ENCODE data around the gene ABHD2.
A peak's percentile ranks its signal among the peaks of the same experiment; 100 is the strongest.
"Not testable (repeated sequence)": the region's sequence is repeated elsewhere in the genome, so short reads cannot be mapped to it uniquely, and the experiment has no call there.

ABHD2 gene

DNA sequence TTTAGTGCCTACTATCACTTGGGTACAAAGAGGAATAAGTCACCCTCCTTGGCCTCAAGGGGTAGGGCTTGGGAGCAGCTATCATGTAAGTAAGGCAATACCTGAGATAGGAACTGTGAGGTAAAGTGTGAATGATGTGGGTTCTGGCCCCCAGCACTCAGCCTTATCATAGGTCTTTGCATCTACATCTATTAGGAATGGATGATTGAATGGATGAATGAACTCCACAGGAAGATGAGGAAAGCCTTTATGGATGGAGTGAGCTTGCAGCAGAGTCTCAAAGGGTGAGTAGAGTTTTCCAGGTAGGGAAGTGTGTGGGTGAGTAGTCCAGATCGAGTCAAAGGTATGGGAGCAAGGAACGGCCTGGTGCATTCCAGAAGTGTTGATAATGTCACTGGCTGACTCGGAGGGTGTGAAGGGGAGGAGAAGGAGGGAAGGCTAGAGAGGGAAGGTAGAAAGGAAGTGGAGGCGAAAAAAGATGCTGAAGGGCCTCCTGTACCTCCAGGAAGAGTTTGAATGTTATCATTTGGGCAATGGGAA lies 13.1 kb upstream of the ABHD2 start:
- DNase-seq = no peak

DNA sequence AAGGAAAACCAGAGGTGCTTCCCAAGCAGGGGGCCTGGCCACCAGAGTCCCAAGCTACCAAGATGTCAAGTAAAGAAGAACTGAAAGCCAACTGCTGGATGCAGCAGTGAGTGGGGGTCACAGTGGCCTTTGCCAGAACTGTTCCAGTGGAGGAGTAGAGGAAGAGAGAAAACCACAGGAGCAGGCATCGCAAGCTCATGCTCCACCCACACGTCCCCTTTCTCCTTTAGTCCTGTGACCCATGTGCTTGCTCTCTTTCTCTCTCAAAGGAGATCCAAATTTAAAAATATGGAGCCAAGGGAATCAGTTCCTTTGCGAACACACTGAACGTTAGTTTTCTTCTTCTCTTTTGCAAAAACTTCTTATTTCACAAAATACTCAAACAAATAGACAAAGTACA lies 12.4 kb upstream of the ABHD2 start:
- DNase-seq = peak; percentile 56

DNA sequence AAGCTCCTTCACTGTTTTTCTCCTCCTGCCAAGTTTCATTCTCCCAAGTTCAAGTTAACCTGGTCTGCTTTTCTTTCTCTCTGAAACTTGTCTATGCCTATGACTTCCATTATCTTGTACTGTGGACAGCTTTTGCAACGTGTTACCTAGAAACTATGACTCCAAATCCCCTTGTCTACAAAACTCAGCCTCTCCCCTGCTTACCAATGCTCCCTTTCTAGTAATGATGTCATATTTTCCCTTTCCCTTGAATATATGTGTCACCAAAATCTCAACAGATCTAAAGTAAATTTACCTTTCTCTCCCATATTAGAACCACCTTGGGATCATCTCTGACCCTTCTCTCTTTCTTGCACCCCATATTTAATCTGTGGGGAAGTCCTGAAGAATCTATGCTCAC lies 10.5 kb upstream of the ABHD2 start:
- DNase-seq = peak; percentile 19

DNA sequence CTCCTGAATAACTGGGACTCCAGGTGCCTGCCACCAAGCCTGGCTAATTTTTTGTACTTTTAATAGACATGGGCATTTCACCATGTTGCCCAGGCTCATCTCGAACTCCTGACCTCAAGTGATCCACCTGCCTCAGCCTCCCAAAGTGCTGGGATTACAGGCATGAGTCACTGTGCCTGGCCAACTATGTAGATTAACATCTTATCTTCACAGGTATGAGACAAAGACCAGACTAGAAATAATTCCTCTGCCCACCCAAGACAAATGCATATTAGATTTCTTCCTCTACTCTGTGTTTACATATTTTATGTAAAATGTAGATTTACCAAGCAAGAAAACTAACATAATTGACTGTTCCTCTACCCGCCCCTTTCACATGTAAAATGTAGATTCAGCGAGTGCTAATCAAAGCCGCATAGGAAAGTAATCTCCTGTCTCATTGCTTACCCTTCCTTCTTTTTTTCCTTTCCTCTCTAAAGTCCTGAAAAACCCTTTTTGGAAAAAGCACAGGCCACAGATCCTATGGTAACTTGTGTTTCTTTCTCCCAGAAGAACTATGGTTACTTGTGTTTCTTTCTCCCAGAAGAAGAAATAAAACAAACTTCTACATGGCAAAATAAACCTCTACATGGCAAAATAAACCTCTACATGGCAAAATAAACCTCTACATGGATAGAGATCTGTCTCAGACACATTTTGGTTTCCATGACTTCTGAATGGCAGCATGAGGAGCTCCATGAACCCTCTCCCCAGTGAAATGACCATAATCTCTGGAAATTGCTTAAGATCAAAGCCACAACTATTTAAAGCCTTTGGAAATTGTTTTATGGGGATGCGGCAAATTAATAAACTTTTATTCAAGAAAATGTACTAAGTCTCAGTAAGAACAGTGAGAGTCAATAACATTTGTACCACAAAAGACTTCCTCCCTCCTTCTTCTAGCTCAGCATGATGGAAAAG lies 9.1 kb upstream of the ABHD2 start:
- DNase-seq = peak; percentile 30

DNA sequence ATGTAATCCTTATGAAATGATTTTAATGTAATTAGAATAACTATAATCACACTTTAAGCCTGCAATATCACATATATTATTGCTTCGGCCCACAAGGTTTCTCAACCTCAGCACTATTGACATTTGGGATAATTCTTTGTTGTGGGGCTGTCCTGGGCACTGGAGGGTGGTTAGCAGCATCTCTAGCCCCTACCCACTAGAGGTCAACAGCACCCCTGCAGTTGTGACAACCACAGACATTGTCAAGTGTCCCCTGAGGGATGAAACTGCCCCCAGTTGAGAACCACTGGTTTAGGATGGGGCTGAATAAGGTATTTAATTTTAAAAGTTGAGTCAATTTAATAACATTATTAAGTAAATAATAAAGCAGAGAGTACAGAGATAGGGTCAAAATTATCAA lies 6.4 kb upstream of the ABHD2 start:
- peak; percentile 5 for DNase-seq

DNA sequence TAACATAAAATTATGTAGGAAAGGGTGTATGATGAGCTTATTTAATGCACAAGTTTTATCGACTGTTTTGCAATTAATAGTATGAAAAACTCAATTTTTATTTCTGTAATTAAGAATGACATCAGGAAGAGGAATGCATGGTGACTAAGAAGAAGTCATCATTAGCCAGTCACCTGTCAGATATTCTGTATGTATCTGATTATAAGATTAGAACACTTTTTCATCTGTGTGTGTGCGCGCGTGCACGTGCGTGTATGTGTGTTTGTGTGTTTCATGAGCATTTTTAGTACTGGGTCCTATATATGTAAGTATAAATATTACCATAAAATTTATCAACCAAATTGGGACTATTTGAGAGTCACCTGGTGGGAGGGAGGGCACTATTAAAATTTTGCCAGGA lies 5.0 kb upstream of the ABHD2 start:
- DNase-seq = no peak

DNA sequence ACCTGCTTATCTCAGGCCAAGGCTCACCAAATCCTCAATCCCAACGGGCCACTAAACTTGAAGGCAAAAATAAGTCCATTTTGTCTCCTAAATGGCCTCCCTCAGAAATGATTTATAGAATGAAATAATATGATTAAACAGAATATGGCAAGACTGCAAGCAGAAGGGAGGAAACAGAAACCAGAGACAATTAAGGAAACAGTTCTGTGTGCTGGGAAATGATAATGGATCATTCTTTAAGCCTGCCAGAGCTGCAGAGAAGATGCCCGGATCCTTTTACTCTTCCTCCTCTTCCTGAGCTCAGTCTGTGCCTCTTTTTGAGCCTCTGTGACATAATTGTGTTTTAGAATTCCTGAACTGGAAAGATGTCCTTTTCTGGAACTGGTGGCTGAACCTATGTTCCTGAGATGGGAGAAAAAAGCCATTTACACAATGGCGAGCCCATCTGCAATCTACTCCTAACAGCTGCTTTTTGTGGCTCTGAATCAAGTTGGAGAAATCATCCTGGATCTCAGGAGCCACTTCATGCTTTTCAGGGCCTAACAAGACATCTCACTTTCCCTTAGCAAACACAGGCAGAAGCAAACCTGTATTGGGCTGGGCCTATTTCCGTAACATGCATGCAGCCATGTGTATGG lies 2.8 kb upstream of the ABHD2 start:
- DNase-seq = peak; percentile 45

DNA sequence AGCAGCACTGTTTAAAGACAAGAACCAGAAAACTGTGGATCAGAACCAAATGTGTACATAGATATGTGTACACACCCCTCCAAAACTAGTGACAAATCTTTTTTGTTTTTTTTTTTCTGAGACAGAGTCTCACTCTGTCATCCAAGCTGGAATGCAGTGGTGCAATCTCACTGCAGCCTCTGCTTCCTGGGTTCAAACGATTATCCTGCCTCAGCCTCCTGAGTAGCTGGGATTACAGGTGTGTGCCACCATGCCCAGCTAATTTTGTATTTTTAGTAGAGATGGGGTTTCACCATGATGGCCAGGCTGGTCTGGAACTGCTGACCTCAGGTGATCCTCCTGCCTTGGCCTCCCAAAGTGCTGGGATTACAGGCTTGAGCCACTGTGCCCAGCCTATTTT lies 2.3 kb upstream of the ABHD2 start:
- DNase-seq = not testable (repeated sequence)

DNA sequence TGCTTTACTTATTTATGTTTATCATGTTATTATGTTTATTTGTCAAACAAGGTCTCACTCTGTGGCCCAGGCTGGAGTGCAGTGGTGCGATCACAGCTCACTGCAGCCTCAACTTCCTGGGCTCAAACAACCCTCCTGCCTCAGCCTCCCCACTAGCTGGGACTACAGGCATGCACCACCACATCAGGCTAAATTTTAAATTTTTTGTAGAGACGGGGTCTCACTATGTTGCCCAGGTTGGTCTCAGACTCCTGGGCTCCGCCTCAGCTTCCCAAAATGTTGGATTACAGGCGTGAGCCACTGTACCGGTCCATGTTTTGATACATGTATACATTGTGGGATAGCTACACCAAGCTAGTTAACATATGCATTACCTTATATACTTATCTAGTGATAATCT lies 1.9 kb upstream of the ABHD2 start:
- DNase-seq = not testable (repeated sequence)

DNA sequence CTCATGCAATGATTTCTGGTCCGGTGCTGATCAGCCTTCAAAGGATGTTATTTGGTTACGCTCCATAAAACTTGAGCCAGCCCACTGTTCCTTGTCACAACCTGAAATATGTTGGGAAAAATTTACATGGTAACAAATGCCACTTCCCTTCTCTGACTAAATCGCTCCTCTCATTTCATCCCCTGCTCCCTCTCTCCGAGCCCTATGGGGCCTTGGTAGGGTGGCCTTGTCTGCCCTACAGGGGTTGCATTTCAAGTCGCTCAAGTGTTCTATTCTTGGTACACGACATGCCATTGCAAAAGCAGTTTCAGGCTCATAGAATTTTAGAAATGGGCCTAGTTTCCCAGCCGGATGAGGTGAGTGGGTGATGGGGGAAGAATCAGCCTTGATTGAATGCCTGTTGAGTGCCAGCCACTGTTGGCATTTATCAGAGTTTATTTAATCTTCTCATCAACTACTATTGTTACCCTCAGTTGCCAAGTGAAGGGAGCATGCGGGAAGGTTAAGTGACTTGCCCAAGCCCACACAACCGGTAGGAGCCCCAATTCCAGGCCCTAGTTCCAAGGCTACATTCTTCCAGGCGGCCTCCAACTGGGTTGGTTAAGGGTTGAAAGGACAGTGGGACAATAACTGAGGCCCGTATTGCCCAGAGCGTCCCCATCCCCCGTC lies 961 bp upstream of the ABHD2 start:
- no peak for DNase-seq

DNA sequence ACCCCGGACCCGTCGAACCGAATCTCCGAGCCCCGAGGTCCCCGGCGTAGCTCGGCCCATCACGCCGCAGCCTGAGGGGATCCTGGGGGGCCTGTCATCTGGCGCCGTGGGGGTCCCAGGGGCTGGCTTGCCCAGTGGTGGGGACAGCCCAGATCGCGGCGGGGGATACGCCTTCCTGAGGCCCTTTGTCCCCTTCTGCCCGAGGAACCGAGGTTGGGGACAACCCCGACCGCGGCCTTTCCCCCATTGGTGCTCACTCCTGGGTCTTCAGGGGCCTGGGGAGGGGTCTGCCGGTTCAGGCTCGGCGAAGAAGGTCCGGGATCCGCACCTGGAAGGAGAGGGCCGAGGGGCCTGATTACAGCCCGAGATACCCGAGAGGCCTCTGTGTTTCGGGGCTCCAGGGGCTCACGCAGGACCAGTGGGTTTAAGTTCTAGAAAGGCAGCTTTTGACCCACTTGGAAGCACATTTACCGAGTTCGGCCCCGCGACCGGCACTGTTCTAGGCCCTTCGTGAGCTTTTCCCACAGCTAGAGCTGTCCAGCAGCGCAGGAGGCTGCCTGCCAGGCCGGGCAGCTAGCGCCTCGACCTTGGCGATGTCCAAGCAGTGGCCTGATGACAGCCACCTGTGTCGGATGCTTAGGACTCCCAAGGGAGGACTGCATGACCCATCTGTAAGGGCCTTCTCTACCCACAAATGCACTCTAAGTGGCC lies 504 bp downstream of the ABHD2 start:
- DNase-seq = peak; percentile 57

DNA sequence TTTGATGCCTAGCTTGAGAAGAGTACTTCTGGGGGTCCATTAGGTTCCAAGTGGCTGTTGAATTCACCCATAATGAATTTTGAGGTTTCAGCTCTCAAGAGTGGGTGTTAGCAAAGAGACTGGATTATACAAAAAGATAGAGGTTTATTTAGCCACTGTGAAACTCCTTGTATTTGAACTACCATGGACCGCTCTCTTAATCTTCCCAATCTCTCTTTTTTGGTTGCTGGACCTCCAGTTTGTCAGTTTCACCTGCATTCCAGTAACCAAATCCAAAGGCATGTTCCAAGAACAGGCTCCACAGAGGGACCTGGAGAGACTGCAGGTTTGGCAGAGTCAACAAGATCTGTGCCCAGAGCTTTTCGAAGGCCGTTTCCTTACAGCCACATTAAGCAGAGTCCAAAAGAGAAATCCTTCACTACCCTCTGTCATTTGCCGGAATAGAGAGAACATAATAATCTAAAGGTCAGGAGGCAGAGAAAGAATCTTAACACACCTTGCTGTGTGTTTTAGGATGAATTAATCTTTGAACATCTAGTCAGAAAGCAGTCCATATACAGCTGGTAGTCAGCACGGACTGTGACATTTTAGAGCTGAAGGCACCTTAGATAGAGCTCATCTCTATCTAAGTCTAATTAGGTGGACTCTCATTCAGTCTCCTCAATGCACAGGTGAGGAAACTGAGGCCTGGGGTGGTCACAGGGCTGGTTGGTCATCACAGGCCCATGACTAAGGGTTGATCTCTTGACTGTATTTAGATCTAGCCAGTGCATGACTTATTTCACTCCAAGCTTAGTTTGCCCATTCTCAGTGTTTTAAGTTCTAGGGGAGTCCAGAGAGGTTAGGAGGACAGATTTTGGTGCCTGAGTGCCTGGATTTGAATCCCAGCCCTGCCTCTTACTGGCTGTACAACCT lies 1.3 kb downstream of the ABHD2 start:
- DNase-seq = peak; percentile 58

DNA sequence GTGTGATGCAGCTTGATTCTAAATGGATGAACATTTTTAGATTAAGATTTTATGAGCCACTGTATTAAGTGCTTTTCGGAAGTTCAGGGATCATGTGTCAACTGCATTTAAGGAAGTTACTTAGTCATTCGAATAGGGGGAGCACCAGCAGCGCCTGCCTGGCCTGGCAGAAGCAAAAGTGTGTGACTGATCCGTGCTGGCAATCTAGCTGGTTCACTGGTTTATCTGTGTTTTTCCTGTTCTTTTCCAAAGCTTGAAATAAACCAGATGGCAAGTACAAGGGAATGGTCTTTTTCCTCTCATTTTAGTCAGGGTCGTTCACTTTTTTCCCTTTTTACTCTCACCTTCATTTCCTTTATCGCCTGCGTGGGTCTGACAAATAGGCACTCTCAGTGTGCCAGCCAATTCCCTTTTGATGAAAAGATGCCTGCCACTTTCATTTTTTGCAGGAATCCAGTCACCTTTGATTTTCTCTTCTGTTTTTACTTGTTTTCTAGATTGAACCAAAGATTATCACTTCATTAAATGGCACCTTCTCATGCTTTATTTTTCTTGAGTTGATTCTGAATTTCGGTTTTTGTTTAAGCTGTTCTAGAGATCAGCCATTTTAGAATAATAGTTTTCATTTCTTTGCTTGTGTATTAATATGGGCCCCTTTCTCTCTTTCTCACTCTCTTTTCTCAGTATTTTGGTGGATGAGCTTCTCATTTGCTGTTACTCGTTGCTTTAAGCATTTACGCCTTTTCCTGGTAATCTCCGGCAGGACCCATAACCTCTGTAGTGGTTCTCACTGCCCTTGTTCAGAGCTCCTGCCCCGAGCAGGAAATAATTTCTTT lies 2.8 kb downstream of the ABHD2 start:
- DNase-seq = peak; percentile 88

DNA sequence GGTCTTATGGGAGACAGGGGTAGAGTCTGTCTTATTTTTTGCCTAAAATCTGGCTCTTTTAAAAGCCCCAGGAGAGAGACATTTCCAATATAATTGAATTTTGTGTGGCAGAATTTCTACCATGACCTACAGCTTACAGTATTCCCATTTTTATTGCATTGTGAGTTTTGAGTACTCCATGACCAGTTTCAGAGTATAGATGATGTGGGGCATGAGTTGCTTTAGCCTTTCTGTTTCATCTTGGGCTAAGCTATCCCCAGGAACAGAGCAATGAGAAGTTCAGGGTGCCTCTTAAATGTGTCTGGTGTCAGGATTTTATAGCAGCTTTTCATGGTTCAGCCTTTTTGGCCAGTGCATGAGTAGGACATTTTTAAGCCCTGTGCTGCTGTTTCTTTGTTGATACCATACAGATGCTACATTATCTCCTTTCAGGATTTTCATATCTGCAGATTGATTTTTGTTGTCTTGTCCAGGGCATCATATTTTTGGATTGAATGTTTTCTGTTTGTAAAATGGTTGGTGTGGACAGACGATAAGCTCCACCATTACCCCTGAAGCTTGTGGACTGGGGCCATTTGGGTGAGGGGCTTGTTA lies 3.5 kb downstream of the ABHD2 start:
- peak; percentile 67 for DNase-seq

DNA sequence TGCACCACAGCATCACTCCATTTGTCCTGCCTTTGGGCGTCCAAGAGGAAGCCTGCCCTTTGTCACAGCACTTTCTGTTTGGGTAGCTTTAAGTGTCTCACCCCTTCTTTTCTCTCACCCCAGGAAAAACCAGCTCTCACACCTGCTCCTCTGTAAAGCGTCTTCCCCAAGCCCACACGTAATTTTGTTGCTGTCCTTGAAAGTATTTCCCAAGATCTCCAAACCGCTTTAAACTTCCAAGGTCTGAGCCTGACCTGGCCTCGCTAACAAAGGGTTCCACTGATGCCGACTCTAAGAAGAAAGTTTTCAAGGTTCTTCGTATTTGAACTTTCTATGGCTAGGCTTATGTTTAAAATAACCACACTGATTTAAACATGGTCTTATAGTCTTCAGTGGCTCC lies 5.3 kb downstream of the ABHD2 start:
- no peak for DNase-seq

DNA sequence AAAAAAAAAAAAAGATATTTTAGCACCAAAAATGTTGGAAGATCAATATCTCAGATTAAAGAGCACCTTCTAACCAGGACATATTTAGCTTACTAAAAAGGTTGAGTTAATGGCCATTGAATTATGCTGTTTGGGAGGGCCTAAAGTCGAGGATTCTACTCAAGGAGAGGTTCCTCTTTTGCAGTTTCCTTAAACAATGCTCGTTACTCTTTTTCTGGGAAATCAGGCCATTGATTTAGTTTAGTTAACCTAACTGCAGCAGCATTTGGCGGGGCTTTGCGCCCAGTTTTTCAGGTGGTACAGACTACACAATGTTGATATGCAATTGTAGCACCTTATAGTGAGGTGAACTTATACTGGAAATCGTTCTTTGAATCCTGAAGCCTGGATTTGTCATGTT lies 6.8 kb downstream of the ABHD2 start:
- DNase-seq = peak; percentile 83

DNA sequence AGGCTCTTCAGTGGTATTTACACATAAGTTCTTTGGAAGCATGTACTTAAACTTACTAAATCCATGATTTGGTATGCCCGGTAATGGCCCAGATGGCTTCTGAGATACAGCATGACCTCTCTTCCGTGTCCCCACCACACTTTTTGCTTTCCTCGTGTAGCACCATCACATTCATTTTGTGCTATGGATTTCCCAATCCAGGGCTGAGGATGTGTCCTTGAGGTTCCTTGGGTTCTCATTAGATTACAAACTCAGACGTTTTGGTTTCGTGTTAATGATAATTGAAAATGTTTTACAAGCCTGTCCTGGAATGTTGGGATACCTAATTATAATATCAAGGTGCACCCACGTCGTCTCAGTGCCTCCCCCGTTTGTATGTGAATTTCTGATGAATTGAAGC lies 7.3 kb downstream of the ABHD2 start:
- peak; percentile 63 for DNase-seq

DNA sequence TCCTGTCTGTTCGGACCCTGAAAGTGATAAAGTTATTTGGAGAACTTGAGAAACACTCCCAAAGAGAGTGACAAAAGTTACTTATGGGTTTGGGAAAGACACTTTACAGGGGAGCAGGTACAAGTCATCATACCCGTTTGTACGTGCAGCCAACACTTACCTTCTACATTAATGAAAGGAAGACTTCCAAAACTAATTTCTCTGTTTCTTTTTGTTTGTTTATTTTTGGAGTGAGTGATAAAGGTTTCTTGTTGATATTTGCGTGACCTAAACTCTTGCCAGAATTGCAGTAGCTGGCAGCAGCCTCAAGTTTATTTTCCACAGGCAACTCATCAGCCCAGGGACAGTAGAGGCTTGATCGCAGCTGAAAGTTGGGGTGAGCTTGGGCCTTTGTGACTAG lies 8.4 kb downstream of the ABHD2 start:
- no peak for DNase-seq

DNA sequence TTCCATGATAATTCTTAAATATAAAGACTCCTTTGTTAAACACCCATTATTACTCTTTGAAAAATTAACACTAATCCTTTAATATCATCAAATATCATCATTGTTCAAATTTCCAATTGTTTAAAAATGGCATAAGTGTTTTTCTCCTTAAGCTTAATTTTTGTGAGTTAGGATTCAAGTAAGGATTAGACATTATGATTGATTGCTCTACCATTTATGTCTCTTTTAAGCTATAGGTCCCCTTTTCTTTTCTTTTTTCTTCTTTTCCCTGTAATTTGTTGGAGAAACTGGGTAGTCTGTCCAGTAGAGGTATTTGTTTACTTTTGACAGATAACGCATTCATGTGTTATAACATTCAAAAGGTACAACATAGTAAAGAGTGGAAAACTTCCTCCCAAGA lies 9.1 kb downstream of the ABHD2 start:
- DNase-seq = no peak

DNA sequence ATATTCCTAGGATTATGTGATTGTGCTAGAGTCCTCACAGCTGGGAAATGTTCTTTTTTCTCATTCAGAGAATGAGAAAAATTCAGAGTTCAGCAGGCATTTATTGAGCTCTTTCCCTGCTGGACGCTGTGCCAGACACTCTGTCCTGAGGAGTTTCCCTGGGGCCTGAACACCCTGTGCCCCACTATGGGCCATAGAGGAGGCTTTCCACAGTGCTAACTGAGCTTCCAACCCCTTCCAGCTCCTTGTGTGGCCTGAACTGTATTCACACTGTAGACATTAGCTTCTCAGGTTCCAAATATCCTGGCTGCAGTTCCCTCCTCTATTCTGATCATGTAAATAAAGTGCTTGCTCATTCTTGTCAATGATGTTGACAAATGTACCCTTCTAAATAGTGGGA lies 10.0 kb downstream of the ABHD2 start:
- no peak for DNase-seq

Data from OCI-M1 (cell line).